K562 (cell line): ENCODE data around the gene CLDND2. TPM values are rescaled to one million over a fixed set of nuclear protein-coding genes. Genes with fewer than 3 reads are reported as not detected.

Experiments used
- ATAC-seq: fragments of 200-7000 bp; cut with Tn5 transposase; 3 replicates; pipeline ENCODE4 v1.9.1; 2020; ENCODE audit warnings: moderate library complexity
- BruUV-seq: library from RNA; stranded (reverse); fragments of 400-500 nt; replicated peaks from 2 replicates; lab custom pipeline; 2021; lab: Mats Ljungman, UMichigan
- CTCF ChIA-PET: fragments of 300-600 bp; formaldehyde crosslinking; extraction: SDS; loops from one replicate; lab custom pipeline; 2021; ENCODE audit warnings: low intra/inter-chr PET ratio; lab: Yijun Ruan, JAX
- POLR2A ChIA-PET: fragments of 300-600, 350-650 bp; sonication (Branson Sonifier 250); formaldehyde crosslinking; extraction: SDS; loops from one replicate; lab custom pipeline; 2021; ENCODE audit warnings: antibody characterized with exemption, inconsistent platforms; lab: Yijun Ruan, JAX
- DNase-seq, 4 experiments: peaks; one replicate each; pipeline versions ENCODE4 v3.0.0 to v3.0.0-alpha.2; 2011 to 2018; ENCODE audit warnings: low spot score in 3 of 4, mixed read lengths in 3 of 4; ENCODE audit errors: extremely low read depth in 1 of 4
- FAIRE-seq: peaks from 2 replicates; lab custom pipeline; 2011; peaks lifted over from hg19 to GRCh38; lab: Jason Lieb, UNC
- H2AFZ ChIP-seq: 2 replicates; pipeline ENCODE4 v1.6.0; 2011; ENCODE audit warnings: low read depth, low read length, control low read depth, inconsistent platforms
- H3K27ac ChIP-seq: fragments of 200-600 bp; 3 replicates; pipeline ENCODE4 v1.8.0; 2011; ENCODE audit warnings: low read depth, mild to moderate bottlenecking, control low read depth, inconsistent platforms, low read length, moderate library complexity, mixed read lengths; ENCODE audit errors: extremely low read depth
- H3K27me3 ChIP-seq, 2 experiments: fragments of 300-600 bp in 1 of 2; 2 replicates in 1 of 2; 3 replicates in 1 of 2; pipeline versions ENCODE4 v1.6.0 to v1.8.0; 2011; ENCODE audit warnings: inconsistent platforms in 2 of 2, low read length in 2 of 2, mild to moderate bottlenecking in 1 of 2, mixed read lengths in 1 of 2, moderate library complexity in 1 of 2; ENCODE audit not compliant: control insufficient read depth in 2 of 2, insufficient read depth in 2 of 2
- H3K36me3 ChIP-seq: fragments of 300-600 bp; 3 replicates; pipeline ENCODE4 v1.8.0; 2011; ENCODE audit warnings: mild to moderate bottlenecking, low read length, inconsistent platforms; ENCODE audit not compliant: control insufficient read depth, insufficient read depth
- H3K4me1 ChIP-seq, 2 experiments: fragments of 200-600 bp in 1 of 2; replicated peaks in 1 of 2; 2 replicates in 1 of 2; 3 replicates in 1 of 2; pipeline versions ENCODE4 v1.5.1 to v1.8.0; 2011; ENCODE audit warnings: inconsistent platforms in 2 of 2, low read length in 2 of 2, mild to moderate bottlenecking in 1 of 2, mixed read lengths in 1 of 2, moderate library complexity in 1 of 2; ENCODE audit not compliant: control insufficient read depth in 2 of 2, insufficient read depth in 2 of 2
- H3K4me2 ChIP-seq: 2 replicates; pipeline ENCODE4 v1.6.1; 2011; ENCODE audit warnings: low read length, control low read depth, inconsistent platforms, mixed read lengths; ENCODE audit not compliant: insufficient read depth
- H3K4me3 ChIP-seq: fragments of 200-600 bp; sonication (generic), shearing (Covaris generic); 2 replicates; pipeline ENCODE4 v1.5.1; 2016; ENCODE audit warnings: control low read depth, inconsistent platforms
- H3K79me2 ChIP-seq: fragments of 200-600 bp; 3 replicates; pipeline ENCODE4 v1.8.0; 2011; ENCODE audit warnings: low read length, inconsistent platforms; ENCODE audit not compliant: control insufficient read depth, insufficient read depth
- H3K9ac ChIP-seq, 2 experiments: 2 replicates each; pipeline versions ENCODE4 v1.6.0 to v1.6.1; 2011; ENCODE audit warnings: low read depth in 2 of 2, low read length in 2 of 2, control low read depth in 1 of 2, inconsistent platforms in 1 of 2, mild to moderate bottlenecking in 1 of 2, mixed read lengths in 1 of 2; ENCODE audit not compliant: insufficient read depth in 1 of 2
- H3K9me1 ChIP-seq: one replicate; pipeline ENCODE4 v1.6.0; 2011; ENCODE audit warnings: inconsistent platforms, mild to moderate bottlenecking, low read length, moderate library complexity; ENCODE audit not compliant: control insufficient read depth, insufficient read depth
- H3K9me3 ChIP-seq: replicated peaks from 2 replicates; pipeline ENCODE4 v1.5.1; 2011; ENCODE audit warnings: low read depth, low read length, inconsistent platforms; ENCODE audit not compliant: control insufficient read depth, insufficient read depth
- H4K20me1 ChIP-seq: replicated peaks from 2 replicates; pipeline ENCODE4 v1.6.1; 2011; ENCODE audit warnings: low read length, inconsistent platforms, mixed read lengths; ENCODE audit not compliant: control insufficient read depth, insufficient read depth
- CHD2 ChIP-seq: IDR thresholded peaks from 2 replicates; pipeline ENCODE4 v1.6.1; 2011; ENCODE audit warnings: low read depth, low read length
- FIP1L1 ChIP-seq: fragments of 200-400 bp; formaldehyde crosslinking; IDR thresholded peaks from 2 replicates; pipeline ENCODE4 v1.6.1; 2018; ENCODE audit warnings: mild to moderate bottlenecking, low read depth, low read length; ENCODE audit not compliant: poor library complexity, severe bottlenecking
- MBD2 ChIP-seq: sonication (generic); IDR thresholded peaks from 2 replicates; pipeline ENCODE4 v1.6.1; 2016; ENCODE audit warnings: low read depth, borderline replicate concordance
- PHF8 ChIP-seq: fragments of 200-600 bp; sonication (generic); IDR thresholded peaks from 2 replicates; pipeline ENCODE4 v1.6.1; 2012; ENCODE audit warnings: mixed run types, mild to moderate bottlenecking, inconsistent platforms, low read length, moderate library complexity, borderline replicate concordance
- PML ChIP-seq: IDR thresholded peaks from 2 replicates; pipeline ENCODE4 v1.6.1; 2012; ENCODE audit warnings: low read length, inconsistent platforms
- POLR2A ChIP-seq: fragments of 450-650 bp; conservative IDR thresholded peaks from 2 replicates; pipeline ENCODE4 v1.6.1; 2016
- POLR2AphosphoS2 ChIP-seq: IDR thresholded peaks from 2 replicates; pipeline ENCODE4 v1.6.1; 2012; ENCODE audit warnings: low read length, improper control_type of control experiment
- POLR2AphosphoS5 ChIP-seq: IDR thresholded peaks from 2 replicates; pipeline ENCODE4 v1.6.1; 2011; ENCODE audit warnings: mild to moderate bottlenecking, low read depth, low read length, moderate library complexity; ENCODE audit not compliant: control insufficient read depth, insufficient read depth
- SMARCA4 ChIP-seq: fragments of 450-650 bp; IDR thresholded peaks from 2 replicates; pipeline ENCODE4 v1.6.1; 2016
- TAF1 ChIP-seq: IDR thresholded peaks from 2 replicates; pipeline ENCODE4 v1.6.1; 2011; ENCODE audit warnings: mild to moderate bottlenecking, low read length, moderate library complexity; ENCODE audit not compliant: insufficient read depth, control insufficient read depth, severe bottlenecking; ENCODE audit errors: extremely low read depth
- TBP ChIP-seq: optimal IDR thresholded peaks from 2 replicates; pipeline ENCODE3; 2011; ENCODE audit warnings: low read depth, low read length, improper control_type of control experiment
- TEAD4 ChIP-seq, 2 experiments: sonication (generic) in 1 of 2; formaldehyde crosslinking in 1 of 2; IDR thresholded peaks; 2 replicates each; pipeline versions ENCODE4 v1.6.1 to v1.8.0; 2012 to 2022; ENCODE audit warnings: borderline replicate concordance in 1 of 2, inconsistent platforms in 1 of 2, low read length in 1 of 2, mild to moderate bottlenecking in 1 of 2, missing genetic modification reagents in 1 of 2
- USF1 ChIP-seq: sonication (generic); formaldehyde crosslinking; IDR thresholded peaks from 2 replicates; pipeline ENCODE4 v1.9.0; 2022; ENCODE audit warnings: mild to moderate bottlenecking, missing genetic modification reagents
- YY1 ChIP-seq, 3 experiments: IDR thresholded peaks; 2 replicates each; pipeline ENCODE4 v1.6.1; 2011; ENCODE audit warnings: low read length in 2 of 3, mild to moderate bottlenecking in 2 of 3, moderate library complexity in 2 of 3, borderline replicate concordance in 1 of 3, control low read depth in 1 of 3, low read depth in 1 of 3; ENCODE audit not compliant: insufficient read depth in 3 of 3, insufficient replicate concordance in 2 of 3, control insufficient read depth in 1 of 3, insufficient read length in 1 of 3; ENCODE audit errors: extremely low read depth in 1 of 3
- ZBTB7A ChIP-seq: IDR thresholded peaks from 2 replicates; pipeline ENCODE4 v1.6.1; 2011; ENCODE audit warnings: low read depth, mild to moderate bottlenecking, low read length, moderate library complexity, borderline replicate concordance; ENCODE audit not compliant: control insufficient read depth
- ZFP91 ChIP-seq: sonication (generic); formaldehyde crosslinking; IDR thresholded peaks from 2 replicates; pipeline ENCODE4 v1.8.0; 2022; ENCODE audit warnings: mild to moderate bottlenecking, missing genetic modification reagents
- ZKSCAN3 ChIP-seq: fragments of 250-450 bp; sonication (Bioruptor Pico); IDR thresholded peaks from 2 replicates; pipeline ENCODE4 v1.4.0; 2020
- WGBS: fragments of 100-300 bp; shearing (Covaris generic); methylation state at CpG from one replicate; pipeline ENCODE4 v1.1.6; 2016; ENCODE audit warnings: low coverage, mixed read lengths; ENCODE audit not compliant: insufficient coverage; ENCODE audit errors: missing lambda C conversion rate; 5-methylcytosine and 5-hydroxymethylcytosine counted together
- in situ Hi-C: fragments of 300-500 bp; cut with MboI; formaldehyde crosslinking; loops from 4 replicates; pipeline ENCODE4 v1.15.0; 2018; ENCODE audit warnings: inconsistent platforms, mixed read lengths
- intact Hi-C: fragments of 100-400 bp; cut with micrococcal nuclease; formaldehyde crosslinking; loops from 2 replicates; pipeline ENCODE4 v1.14.2; 2022
- polyA plus RNA-seq, 8 experiments: library from polyadenylated mRNA; depleted of rRNA in 4 of 8; stranded (reverse) in 5 of 8; unstranded in 3 of 8; fragments of >200 nt; fragmentation: Nextera tagmentation in 2 of 8; fragmentation: Illumina TruSeq in 1 of 8; extraction: Ambion mirVana in 2 of 8; extraction: Trizol in 1 of 8; gene quantifications; 2 replicates each; pipeline versions ENCODE4 v1.2.1 to v1.2.3, GENCODE V29; 2011 to 2014; ENCODE audit warnings: inconsistent platforms in 1 of 8, missing spikeins in 1 of 8
- total RNA-seq, 7 experiments: library from RNA; depleted of rRNA in 6 of 7; stranded (reverse); fragments of >200 nt in 6 of 7; fragmentation: Illumina TruSeq in 2 of 7; extraction: Trizol in 2 of 7; gene quantifications; 2 replicates each; pipeline versions ENCODE4 v1.2.1 to v1.2.3, GENCODE V29; 2011 to 2021; ENCODE audit warnings: low replicate concordance in 1 of 7

CLDND2 gene
- total and polyA plus RNA-seq, 9 of the 15 experiments (the other 6 are each of a cell fraction or from before 2014, with no cell fraction given): 0.45 to 4.0 (median 1.2) TPM; not detected in 3

DNA sequence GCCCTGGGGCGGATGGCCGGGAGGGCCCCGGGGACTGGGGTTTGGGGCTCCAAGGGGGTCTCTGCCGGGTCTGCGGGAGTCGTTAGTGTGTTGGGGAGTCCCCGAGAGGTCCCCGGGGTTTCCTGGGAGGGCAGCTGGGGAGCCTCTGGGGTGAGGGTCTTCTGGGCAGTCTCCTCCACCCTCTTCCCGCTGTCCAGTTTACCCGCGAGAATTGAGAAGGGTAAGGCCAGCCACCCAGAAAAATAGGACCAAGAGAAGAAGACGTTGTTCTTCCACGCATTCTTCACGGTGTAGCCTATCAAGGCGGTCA, 1.6 kb downstream of the CLDND2 start:
- Histone ChIP-seq H4K20me1 (no peaks in the 10 kb centered on the region), H3K4me1 (peaks cover 28 to 52% of the 10 kb centered on the region in 2 experiments), H3K9me1 (no peaks in the 10 kb centered on the region), H3K9ac (peak overlapping the region; percentile 93), H3K27me3 (no peaks in the 10 kb centered on the region), H3K79me2 (peaks cover 57% of the 10 kb centered on the region), H3K4me2 (peak overlapping the region; percentile 95), H3K4me3 (peak overlapping the region; percentile 75), H3K36me3 (no peaks in the 10 kb centered on the region), H2AFZ (no peak overlapping the region), H3K27ac (peak overlapping the region; percentile 85), H3K9me3 (no peaks in the 10 kb centered on the region)
- CTCF ChIA-PET: no interaction called here
- 0% methylated on average over 9 of the region's 15 CpGs for whole genome bisulfite sequencing
- TF ChIP-seq USF1 (no peak), TBP (peak; percentile 80), POLR2AphosphoS5 (peak; percentile 82), ZFP91 (CRISPR knock-in tag) (no peak), SMARCA4 (no peak), POLR2AphosphoS2 (peak; percentile 74; the same call in 1 of the 2 replicates), FIP1L1 (no peak), PML (0 out of 2 replicates have a peak, but pooled peaks have one; percentile 12), TEAD4 (IDR thresholded peaks at IDR 0.05; ENCODE audit: low read length) (peak; percentile 27; the same call in 1 of the 2 replicates), TEAD4 (CRISPR knock-in tag; IDR thresholded peaks at IDR 0.05; ENCODE audit: borderline replicate concordance) (0 out of 2 replicates have a peak, but pooled peaks have one; percentile 44), ZBTB7A (0 out of 2 replicates have a peak, but pooled peaks have one; percentile 34), MBD2 (0 out of 2 replicates have a peak, but pooled peaks have one; percentile 56), POLR2A (peak; percentile 63; the same call in 1 of the 2 replicates), YY1 (IDR thresholded peaks at IDR 0.05; ENCODE audit: borderline replicate concordance in 1 of 3, control insufficient read depth in 1 of 3, extremely low read depth in 1 of 3, insufficient read depth in 3 of 3, insufficient read length in 1 of 3, insufficient replicate concordance in 2 of 3, low read depth in 1 of 3, low read length in 2 of 3) (peak in 1 of 3 experiments; percentile 25), PHF8 (peak; percentile 13; the same call in 1 of the 2 replicates), TAF1 (peak; percentile 63), CHD2 (peak; percentile 64; the same call in 1 of the 2 replicates), ZKSCAN3 (CRISPR knock-in tag) (no peak)
- ATAC-seq (no peak), FAIRE-seq (no peak), DNase-seq (no peak)
- no TSS peak for BruUV-seq
- POLR2A ChIA-PET: interaction anchor here (0.7 to 1.5 kb wide), 10 partner anchors 10 to 41 kb away, joined by 3 to 11 read pairs (median 6); no protein-coding TSS in a partner anchor
- in situ Hi-C loops (no loop called here), intact Hi-C loops (loop anchor here (1.0 kb wide), 1 partner anchor 23 kb away; the partner anchor contains the start of gene C19orf84)
